GM21423 (cell line): ENCODE results near the gene CNN3.

Experiments used
- ATAC-seq: cut with Tn5 transposase; IDR thresholded peaks from one replicate; pipeline ENCODE4 v1.9.1; 2021; ENCODE audit warnings: mild to moderate bottlenecking, moderate library complexity; ENCODE audit not compliant: unreplicated experiment

Gene CNN3

DNA sequence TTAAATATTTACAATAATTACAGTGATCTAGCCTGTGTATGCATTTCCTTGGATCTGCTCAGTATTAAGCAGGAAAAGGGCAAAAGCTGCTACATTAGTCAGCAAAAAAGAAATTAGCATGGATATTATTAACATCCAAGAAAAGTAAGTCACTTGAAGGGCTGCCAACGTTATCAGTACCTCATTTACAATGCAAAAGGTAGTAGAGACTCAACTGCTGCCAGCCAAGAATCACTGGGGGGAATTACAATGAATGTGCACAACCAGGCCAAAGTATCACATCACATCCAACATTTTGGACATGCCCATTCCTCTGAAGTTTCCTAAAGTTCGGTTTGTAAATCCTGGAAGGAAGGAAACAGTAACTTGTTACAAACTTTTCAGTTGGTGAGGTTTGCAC lies 1.9 kb downstream of the CNN3 start:
- ATAC-seq: no peak

DNA sequence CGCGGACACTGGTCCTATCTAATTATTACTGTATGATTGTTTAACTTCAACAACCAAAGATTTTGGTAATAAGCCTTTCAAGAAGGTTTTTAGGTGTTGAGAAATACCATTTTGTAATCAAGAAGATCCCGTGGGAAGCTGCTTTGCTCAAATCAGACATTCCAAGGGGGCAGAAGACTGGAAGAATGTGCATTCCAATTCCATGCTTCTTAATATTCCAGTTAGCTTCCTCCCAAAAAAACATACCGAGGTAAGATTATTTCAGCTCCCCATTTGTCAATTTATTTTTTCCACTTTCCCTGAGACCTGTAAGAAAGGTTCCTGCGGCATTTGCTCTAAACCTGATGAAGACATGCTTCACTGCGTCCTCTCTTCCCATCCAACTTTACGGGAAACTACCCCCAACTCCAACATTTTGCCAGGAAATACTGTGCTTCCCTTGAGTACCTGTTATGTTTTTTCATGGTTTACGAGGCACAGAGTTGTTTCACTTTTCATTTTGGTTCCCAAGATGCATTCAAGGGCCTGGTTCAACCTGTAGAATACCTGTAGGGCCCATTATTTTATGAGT lies 4.1 kb downstream of the CNN3 start:
- ATAC-seq: no peak

DNA sequence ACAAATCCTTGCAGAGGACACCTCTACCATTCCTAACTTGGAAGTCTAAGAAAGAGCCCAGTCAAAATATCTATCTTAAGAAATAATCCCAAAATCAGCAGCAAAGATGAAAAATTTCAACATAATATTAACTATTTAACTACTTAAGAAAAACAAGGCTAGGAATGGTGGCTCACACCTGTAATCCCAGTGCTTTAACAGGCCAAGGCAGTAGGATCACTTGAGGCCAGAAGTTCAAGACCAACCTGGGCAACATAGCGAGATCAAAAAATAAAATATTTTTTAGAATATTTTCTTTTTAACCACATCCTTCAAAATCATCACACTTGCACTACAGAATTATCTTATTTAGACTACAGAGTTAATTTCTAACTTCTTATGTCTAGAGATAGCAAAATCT lies 4.9 kb downstream of the CNN3 start:
- no peak for ATAC-seq

DNA sequence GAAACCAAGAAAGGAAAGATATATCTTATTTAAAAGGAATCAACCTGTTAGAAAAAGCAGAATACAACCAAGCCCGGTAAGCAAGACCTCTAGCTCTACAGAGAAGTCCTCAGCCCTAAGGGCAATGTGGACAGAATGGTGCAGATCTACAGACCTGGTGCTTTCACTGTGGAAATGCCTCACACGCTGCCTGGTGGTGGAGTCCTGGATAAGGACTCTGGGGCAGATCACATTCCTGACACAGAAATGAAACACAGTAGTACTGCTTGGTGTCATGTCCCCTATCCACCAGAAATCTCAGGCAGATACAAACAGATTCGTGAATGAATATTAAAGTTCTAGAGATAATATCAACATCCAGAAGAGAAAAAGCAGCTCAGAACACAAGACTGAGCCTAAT lies 6.8 kb downstream of the CNN3 start:
- ATAC-seq: no peak

DNA sequence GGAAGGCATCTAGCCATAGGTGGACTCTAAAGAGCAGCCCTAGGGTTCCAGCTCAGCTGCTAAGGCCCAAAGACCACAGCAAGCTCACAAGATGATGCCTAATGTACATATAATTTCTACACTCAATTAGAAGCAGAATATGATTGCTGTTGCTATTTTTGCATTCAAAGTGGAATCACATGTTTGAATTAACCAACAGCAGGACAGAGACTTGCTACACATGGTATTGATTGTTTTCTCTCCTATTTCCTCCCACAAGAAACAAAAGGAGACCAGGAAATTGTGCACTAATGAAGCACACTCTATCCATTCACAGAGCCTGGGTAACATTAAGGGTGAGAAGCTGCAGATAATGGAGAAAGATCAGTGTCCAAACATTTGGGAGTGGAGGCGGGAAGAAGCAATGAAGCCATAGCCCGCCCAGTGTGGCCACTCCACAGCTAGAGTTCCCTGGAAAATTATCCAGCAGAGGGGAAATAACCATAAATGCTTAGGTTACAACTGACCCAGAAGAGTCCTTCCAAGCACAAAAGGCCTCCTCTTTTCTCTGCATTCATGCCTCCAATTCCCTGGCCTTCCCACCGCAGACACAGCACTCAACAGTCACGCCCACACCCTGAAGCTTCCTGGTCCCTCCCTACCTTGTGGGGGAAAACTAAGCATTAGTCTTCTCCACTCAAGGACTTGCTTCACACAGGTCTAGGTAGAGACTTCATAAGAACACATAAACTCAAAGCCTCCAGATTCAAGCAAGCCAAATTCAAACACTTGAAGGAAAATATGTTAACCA lies 7.5 kb downstream of the CNN3 start:
- no peak for ATAC-seq

DNA sequence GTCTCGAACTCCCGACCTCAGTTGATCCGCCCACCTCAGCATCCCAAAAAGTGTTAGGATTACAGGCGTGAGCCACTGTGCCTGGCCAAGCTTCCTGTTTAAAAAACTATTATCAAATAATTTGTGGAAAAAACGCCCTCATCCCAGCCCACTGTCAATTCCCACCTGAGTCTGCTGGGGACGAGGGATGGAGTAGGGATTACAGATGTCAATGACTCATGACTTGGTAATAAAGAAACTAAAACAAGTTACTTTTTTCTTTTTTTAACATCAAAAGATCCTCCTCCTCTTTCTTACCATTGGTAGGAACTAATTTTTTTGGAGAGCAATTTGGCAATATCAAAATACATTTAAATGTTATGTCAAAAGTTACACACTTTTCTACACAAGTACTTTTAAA lies 9.7 kb downstream of the CNN3 start:
- ATAC-seq: no peak

DNA sequence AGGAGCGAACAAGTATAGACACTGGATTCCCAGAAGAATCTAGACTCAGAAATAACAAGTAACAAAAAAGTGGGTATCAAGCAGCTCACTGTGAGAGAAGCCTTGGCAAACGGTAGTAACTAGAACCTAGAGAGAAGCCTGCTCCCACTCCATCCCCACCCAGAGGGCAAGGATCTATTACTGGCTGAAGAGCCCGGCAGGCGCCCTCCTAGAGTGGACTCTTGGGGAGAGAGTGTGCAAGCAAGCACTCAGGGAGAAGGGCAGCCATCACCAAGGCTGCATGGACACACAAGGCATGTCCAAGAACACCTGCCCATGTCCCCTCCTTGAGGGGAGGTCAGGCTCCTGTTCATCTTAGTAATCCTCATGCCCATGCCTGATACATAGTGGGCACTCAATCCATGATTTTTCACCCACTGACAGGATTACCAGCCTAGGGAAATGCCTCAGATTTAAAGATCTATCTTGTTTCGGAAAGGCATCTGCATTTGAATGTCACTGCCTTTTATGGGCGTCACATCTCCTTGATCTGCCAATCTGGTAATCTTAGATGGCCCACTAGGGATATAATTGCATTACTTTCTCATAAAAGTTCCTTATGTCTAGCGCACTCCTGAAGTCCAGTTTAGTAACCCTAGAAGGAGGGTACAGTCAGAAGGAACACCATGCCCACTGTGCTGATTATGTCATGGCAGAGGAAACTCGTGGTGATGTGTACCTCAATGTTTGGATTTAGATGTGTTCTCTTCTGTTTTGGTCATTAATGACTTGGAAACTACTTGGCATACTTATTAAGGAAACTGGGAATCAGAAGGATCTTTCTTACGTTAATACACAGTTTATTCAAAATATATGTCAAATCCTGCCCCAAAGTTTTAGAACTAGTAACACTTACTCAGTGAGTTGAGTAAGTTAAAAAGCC lies 14.4 kb downstream of the CNN3 start:
- no peak for ATAC-seq

DNA sequence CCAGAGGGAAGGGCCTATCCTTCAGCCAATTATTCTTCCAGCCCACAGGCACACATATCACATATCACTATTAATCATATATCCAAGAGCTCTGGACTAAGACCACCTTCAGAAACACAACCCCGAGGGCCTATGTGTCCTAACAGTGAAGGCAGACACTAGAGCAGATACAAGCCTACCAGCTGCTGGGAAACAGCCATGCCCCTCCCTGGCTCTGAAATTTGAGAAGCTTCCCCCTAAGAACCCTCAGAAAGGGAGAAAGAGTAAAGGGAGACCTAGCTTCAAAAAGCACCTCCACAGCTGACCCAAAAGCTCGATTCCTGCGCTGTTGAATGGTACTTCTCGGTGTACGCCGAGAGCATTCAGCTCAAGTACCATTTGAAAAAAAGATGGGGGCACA lies 17.4 kb downstream of the CNN3 start:
- ATAC-seq: no peak

DNA sequence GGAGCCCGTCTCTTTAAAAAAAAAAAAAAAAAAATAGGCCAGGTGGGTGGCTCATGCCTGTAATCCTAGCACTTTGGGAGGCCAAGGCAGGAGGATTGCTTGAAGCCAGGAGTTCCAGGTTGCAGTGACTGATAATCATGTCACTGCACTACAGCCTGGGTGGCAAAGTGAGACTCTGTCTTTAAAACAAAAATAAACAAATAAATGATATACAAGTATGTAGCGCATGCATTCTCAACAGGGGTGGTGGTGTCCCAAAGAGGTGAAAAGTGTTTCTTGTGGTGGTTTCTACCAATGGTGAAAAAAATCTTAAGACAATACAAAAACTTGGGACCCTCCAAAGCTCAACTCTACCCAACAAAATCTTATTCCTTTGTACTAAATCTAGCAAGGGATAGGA lies 17.9 kb downstream of the CNN3 start:
- no peak for ATAC-seq

DNA sequence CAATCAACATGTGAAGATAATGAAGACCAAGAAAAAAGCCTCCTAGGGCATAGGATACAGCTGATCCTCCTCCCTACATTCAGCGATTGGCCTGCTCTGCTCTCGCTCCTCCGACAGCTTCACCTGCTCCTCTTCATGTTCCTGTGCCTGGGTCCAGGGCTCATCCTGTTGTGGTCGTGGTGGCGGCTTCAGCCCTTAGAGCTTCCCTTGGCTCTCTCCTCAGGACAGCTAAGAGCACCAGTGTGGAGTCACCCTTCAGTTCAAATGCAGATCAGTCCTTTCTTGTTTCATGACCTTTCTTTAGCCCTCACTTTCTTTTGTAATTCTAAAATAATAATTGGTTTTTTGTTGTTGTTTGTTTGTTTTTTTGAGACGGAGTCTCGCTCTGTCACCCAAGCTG lies 18.7 kb downstream of the CNN3 start:
- no peak for ATAC-seq

DNA sequence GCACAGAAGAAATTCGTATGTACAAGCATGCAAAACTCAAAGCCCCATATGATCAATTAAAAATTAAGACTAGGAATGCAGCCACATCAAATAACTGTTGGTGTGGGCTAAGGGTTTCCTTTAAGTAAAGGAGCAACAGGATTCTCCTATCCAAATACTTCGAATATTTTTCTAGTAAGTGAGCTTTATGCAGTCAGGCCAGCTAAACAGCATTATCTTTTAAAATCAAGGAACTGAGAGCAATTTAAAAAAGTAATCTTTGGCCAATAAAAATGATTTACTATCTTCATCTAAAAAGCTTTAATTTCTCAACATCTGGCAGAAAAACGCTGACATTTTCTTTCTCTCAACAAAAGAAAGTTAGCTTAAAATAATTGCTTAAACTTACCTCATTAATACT lies 19.8 kb downstream of the CNN3 start:
- no peak for ATAC-seq

DNA sequence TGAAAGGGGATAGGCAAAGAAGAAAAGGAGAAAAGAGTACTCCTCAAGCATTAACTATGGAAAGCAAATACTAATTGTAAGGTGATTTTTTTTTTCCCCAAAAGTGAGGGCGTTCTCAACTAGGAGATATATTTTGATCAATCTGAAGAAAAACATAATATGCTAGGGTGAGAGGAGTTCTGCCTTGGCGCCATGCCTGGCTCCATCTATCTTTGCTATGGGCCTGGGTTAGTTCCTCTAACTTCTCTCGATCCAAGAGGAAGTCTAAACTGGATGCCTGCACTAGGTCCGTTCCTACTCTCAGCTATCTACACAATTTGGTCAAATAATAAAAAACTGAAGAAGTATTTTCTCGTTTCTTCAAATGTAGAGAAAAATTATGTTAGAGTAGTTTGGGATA lies 20.5 kb downstream of the CNN3 start:
- no peak for ATAC-seq

DNA sequence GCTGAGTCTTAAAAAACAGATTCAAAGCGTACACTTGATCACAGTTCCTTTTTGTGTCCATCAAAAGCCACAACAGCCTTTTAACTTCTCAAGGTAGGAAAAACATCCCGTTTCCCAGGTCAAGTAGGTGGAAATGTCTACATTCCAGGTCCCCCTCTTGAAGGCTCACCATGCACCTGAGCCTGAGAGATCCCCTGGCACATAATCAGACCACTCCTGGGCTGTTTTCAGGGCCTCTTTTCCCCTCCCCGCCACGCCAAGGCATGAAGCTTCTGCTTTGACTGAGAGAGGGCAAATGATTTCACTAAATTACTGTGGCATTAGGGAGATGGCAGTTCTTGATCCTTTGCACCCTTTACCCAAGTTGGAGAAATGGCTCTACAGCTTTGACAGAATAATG lies 21.7 kb downstream of the CNN3 start:
- ATAC-seq: no peak

DNA sequence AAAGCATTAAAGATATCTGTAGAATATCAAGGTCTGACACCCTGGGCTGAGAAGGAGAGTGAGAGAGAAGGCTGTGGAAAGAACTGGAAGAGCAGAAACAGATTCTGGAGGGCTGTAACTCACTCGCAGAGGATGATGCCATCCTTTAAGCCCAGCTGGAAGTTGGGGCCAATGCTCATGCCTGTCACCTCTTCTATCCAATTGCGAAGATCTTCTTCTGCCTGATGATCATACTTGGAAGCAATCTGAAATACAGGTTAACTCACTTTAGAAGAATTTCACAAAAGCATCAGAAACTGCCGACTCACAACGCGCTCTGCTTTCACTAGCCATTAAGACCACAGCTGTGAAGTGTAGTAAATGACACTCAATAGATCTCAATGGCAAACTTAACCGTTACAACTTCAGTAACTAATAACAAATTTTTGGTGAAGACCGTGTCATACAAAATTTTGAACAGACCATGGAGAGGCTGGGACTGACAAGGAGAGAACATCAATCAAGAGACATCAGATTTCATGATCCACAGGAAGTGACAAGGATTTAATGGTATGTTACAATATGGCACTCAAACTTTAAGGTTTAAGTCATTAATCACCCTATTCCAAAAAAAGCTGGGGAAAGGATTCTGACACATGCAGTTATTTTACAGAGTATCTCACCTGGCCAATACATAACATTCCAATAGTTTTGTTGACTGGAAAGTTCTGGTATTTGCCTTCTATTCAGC lies 23.5 kb downstream of the CNN3 start:
- no peak for ATAC-seq

DNA sequence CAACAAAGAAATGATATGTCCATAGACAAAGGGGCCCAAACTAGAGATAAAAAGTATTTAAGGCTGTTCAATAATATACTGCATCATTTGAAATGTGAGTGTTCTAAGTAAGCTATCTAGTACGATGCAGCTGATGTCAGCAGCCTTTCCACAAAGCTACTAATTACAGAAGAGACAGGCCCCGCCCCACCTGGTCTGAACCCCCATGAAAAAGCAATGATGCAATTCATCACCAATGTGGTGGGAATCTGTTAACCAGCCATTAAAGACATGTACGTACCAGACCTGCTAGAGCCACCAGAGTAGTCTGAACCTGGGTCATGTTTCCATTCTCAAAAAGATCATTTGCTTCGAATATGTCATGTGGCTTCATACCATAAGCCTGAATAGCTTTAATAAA lies 25.1 kb downstream of the CNN3 start:
- ATAC-seq: no peak

DNA sequence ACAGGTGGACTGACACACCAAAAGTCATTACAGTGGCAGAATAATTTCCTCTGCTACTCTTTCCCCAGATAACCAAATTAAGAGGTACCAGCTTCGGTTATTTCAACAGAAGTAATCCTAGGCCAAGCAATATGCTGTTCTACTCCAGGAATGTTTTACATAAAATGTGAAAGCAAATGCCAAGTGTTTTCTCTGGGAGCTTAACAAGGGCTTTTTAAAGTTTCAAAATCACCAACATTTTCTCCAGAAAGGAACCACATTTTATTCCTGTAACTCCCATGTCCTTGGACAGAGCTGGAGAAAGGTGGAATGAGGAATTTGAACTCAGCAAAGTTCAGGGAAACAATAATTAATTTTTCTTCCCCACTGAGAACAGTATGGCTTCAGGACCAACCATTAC lies 27.2 kb downstream of the CNN3 start:
- ATAC-seq: no peak

DNA sequence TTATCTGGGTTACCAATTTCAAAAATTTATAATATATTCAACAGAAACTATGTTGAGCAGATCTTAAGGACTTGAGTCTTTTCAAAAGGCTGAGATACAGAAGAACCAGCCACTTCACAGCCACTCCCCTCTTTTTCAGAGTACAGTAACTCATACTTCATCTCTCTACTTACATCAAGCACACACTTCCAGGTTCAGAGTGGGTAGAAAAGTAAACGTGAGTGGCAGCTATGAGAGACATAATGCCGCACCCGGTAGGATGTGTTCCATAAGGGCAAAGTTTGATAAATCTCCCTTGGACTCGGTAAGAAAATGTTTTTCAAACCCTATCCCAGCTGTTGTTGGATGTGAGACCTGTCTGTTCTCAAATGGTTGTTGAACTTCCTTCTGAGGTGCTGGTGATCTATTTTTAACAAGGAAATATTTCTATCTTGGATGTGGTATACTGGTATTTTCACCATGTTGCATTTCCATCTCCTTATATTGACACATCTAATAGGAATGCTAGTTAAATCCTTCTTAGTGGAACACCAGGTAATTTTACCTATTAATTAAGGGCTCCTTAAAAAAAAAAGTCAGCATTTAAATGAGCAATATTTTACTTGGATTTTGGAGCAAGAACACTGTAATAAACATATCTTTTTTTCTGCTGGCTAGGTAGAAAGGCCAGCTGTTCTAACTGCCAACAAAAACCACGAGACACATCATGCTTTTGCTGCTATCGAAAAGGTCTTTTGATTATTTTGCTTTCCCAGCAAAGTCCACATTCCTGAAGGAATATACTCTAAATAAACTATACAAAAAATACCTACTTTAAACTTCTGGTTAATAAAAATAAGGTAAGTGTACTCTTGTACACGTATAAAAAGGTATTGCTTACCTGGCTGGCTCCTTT lies 28.2 kb downstream of the CNN3 start:
- no peak for ATAC-seq

DNA sequence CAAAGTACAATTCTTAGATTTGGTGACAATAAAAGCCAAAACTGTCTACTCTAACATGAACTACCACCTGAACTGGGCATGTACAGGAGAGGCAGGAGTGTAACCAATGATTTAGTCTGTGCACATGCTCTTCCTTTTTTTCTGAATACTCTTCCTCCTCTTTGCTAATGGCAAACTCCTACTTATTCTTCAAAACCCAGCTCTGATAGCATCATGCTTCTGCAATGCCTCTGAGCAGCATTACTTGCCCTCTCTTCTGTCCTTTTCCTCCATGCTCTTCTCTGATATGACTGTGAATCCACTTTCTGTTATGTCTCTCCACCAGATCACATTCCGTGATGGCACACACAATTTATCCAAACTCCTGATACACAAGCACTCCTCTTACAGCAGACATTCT lies 31.4 kb downstream of the CNN3 start:
- ATAC-seq: no peak

DNA sequence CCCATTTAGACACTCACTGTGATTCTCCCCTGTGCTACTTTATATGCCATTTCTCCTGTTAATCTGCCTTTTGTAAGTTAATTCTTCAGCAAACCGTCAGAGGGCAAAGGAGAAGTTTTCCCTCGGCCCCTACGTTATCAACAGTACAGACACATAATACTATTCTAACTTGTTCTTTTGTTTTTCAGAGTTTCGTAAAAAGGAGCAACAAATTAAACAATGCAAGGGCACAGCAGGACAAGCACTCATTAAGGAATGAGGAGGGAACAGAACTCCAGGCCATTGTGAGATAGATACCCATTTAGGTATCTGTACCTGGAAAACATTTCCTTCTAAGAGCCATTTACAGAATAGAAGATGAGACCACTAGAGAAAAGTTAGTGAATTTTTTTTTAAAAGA lies 32.3 kb downstream of the CNN3 start:
- ATAC-seq: no peak

DNA sequence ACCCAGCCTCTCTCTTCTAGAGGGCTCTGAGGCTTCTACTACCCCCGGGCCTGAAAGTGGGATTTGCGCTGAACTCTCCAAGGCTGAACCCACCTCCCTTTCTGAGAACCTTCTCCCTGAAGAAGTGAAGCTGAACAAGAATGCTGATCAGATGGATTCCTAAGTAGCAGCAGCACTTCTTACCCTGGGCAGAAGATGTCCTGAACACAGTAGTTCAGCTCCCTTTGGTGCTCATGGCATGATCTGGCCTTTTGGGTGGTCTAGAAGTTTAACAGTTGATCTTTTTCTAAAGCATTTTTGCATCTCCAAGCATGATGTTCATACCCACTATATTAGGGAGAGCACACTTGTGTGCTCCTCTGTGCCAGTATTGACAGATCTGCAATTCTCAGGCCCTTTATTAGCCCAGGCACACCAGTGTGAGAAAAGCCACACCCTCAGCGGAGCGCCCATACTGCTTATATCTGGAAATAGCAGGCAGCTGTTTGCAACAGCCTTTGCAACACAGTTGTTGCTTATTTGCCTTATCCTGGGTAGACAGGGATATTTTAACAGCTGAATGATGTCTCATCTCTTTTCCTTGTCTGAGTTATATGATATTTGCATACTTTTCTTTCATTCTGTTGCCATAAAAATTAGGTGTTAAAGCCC lies 34.2 kb downstream of the CNN3 start:
- ATAC-seq: no peak
